GM18499 (cell line): ENCODE data around the gene CH25H.
"Not testable (repeated sequence)": the region's sequence is repeated elsewhere in the genome, so short reads cannot be mapped to it uniquely, and the experiment has no call there.

ENCODE experiments used
- ATAC-seq: cut with Tn5 transposase; IDR thresholded peaks from one replicate; pipeline ENCODE4 v1.9.1; 2021; ENCODE audit warnings: moderate number of reproducible peaks; ENCODE audit not compliant: insufficient read depth, unreplicated experiment

Gene CH25H

GRCh38 chr10:89207181-89207800 lies at the start of gene CH25H:
Gene CH25H (minus strand): TSS chr10:89207317. CDS start chr10:89207292, 25 bp downstream.
- no peak for ATAC-seq

GRCh38 chr10:89256340-89256739 lies 49.2 kb upstream of the CH25H start:
- no peak for ATAC-seq

GRCh38 chr10:89255793-89256192 lies 48.7 kb upstream of the CH25H start:
- ATAC-seq = no peak

GRCh38 chr10:89255091-89255579 lies 48.0 kb upstream of the CH25H start:
- ATAC-seq = not testable (repeated sequence)

GRCh38 chr10:89252225-89252585 lies 45.1 kb upstream of the CH25H start:
- no peak for ATAC-seq

GRCh38 chr10:89251409-89252224 lies 44.5 kb upstream of the CH25H start, which contains the start of gene LIPA:
Gene LIPA (minus strand): TSS chr10:89251775. CDS start chr10:89247648, 4,127 bp downstream.
- peak; percentile 90 for ATAC-seq

GRCh38 chr10:89250865-89251408 lies 43.8 kb upstream of the CH25H start:
- no peak for ATAC-seq

- no peak for ATAC-seq
These were observed 41.9 kb upstream of the CH25H start for GRCh38 chr10:89248990-89249389.

GRCh38 chr10:89247623-89248022 lies 40.5 kb upstream of the CH25H start:
- not testable (repeated sequence) for ATAC-seq

- ATAC-seq = no peak
These were observed 38.7 kb upstream of the CH25H start for GRCh38 chr10:89245802-89246201.

- no peak for ATAC-seq
These were observed 35.9 kb upstream of the CH25H start for GRCh38 chr10:89242840-89243568.

GRCh38 chr10:89242345-89242684 lies 35.2 kb upstream of the CH25H start:
- ATAC-seq = no peak

- no peak for ATAC-seq
These were observed 34.6 kb upstream of the CH25H start for GRCh38 chr10:89241486-89242344.

- no peak for ATAC-seq
These were observed 33.9 kb upstream of the CH25H start for GRCh38 chr10:89241026-89241425.

- ATAC-seq = no peak
These were observed 33.4 kb upstream of the CH25H start for GRCh38 chr10:89240519-89240918.

GRCh38 chr10:89238956-89239644 lies 32.0 kb upstream of the CH25H start:
- no peak for ATAC-seq

GRCh38 chr10:89237849-89238248 lies 30.7 kb upstream of the CH25H start:
- ATAC-seq = no peak

GRCh38 chr10:89236226-89236797 lies 29.2 kb upstream of the CH25H start:
- ATAC-seq = no peak
